Osteoblast (primary cell): ENCODE results near the gene PSMB8. TPM values are rescaled to one million over a fixed set of nuclear protein-coding genes. Genes with fewer than 3 reads are reported as not detected.

Experiments
- DNase-seq: peaks from one replicate; pipeline ENCODE4 v3.0.0; 2011; ENCODE audit warnings: low spot score, mixed read lengths; ENCODE audit not compliant: insufficient read length; ENCODE audit errors: missing footprints
- H2AFZ ChIP-seq: 2 replicates; pipeline ENCODE4 v1.6.0; 2011; ENCODE audit warnings: mild to moderate bottlenecking, low read length
- H3K27ac ChIP-seq: 2 replicates; pipeline ENCODE4 v1.5.1; 2011; ENCODE audit warnings: mild to moderate bottlenecking, low read depth, low read length, moderate library complexity
- H3K27me3 ChIP-seq: 2 replicates; pipeline ENCODE4 v1.6.0; 2012; ENCODE audit warnings: mild to moderate bottlenecking, control low read depth, inconsistent platforms, low read length, moderate library complexity; ENCODE audit not compliant: insufficient read depth
- H3K36me3 ChIP-seq: 2 replicates; pipeline ENCODE4 v1.5.1; 2011; ENCODE audit warnings: mild to moderate bottlenecking, low read length, control low read depth, moderate library complexity; ENCODE audit not compliant: insufficient read depth
- H3K4me1 ChIP-seq: 2 replicates; pipeline ENCODE4 v1.5.1; 2011; ENCODE audit warnings: mild to moderate bottlenecking, low read length, control low read depth, moderate library complexity; ENCODE audit not compliant: insufficient read depth
- H3K4me2 ChIP-seq: 2 replicates; pipeline ENCODE4 v1.6.0; 2011; ENCODE audit warnings: mild to moderate bottlenecking, low read length; ENCODE audit not compliant: insufficient read depth
- H3K4me3 ChIP-seq: fragments of 200-600 bp; sonication (generic); 3 replicates; pipeline ENCODE4 v1.5.1; 2012; ENCODE audit warnings: mild to moderate bottlenecking, low read length, inconsistent platforms; ENCODE audit not compliant: insufficient read depth
- H3K79me2 ChIP-seq: 2 replicates; pipeline ENCODE4 v1.6.0; 2012; ENCODE audit warnings: mild to moderate bottlenecking, low read length, control low read depth, inconsistent platforms; ENCODE audit not compliant: insufficient read depth
- H3K9me3 ChIP-seq: 2 replicates; pipeline ENCODE4 v1.5.1; 2011; ENCODE audit warnings: low read depth, low read length, control low read depth
- H4K20me1 ChIP-seq: 2 replicates; pipeline ENCODE4 v1.6.0; 2012; ENCODE audit warnings: mild to moderate bottlenecking, low read length, control low read depth; ENCODE audit not compliant: insufficient read depth
- CTCF ChIP-seq: IDR thresholded peaks from 2 replicates; pipeline ENCODE4 v1.5.1; 2011; ENCODE audit warnings: mild to moderate bottlenecking, low read depth, low read length, moderate library complexity; ENCODE audit errors: extremely low read depth
- total RNA-seq: library from RNA; depleted of rRNA; stranded (reverse); fragments of >200 nt; gene quantifications from 2 replicates; pipeline ENCODE4 v1.2.3, GENCODE V29; 2012

The PSMB8 gene
- total RNA-seq, 1 donor = 67.3 TPM

- peaks cover 5% of the 10 kb centered on the region for H3K79me2 ChIP-seq
- no peak overlapping the region for H2AFZ ChIP-seq
- no peak for TF ChIP-seq CTCF
- peak; percentile 53 for DNase-seq
- no peaks in the 10 kb centered on the region for H3K27me3 ChIP-seq
- no peaks in the 10 kb centered on the region for H4K20me1 ChIP-seq
- H3K4me1 ChIP-seq = peaks cover 9% of the 10 kb centered on the region
- no peak overlapping the region for H3K4me3 ChIP-seq
- peaks cover 22% of the 10 kb centered on the region for H3K36me3 ChIP-seq
- H3K4me2 ChIP-seq = no peak overlapping the region
- H3K27ac ChIP-seq = no peak overlapping the region
- H3K9me3 ChIP-seq = no peaks in the 10 kb centered on the region
These were observed 8.5 kb downstream of the PSMB8 start for GRCh38 chr6:32835167-32835893.

- no peaks in the 10 kb centered on the region for H3K27me3 ChIP-seq
- TF ChIP-seq CTCF = no peak
- H2AFZ ChIP-seq = no peak overlapping the region
- H3K4me1 ChIP-seq = peaks cover 9% of the 10 kb centered on the region
- no peak overlapping the region for H3K27ac ChIP-seq
- H3K4me2 ChIP-seq = no peak overlapping the region
- no peak overlapping the region for H3K4me3 ChIP-seq
- no peak for DNase-seq
- H4K20me1 ChIP-seq = no peaks in the 10 kb centered on the region
- peaks cover 5% of the 10 kb centered on the region for H3K79me2 ChIP-seq
- H3K9me3 ChIP-seq = no peaks in the 10 kb centered on the region
- peaks cover 29% of the 10 kb centered on the region for H3K36me3 ChIP-seq
These were observed 10.2 kb downstream of the PSMB8 start for GRCh38 chr6:32833664-32834063.

- Histone ChIP-seq H2AFZ (no peak overlapping the region), H3K79me2 (peaks cover under 1% of the 10 kb centered on the region), H3K27me3 (no peaks in the 10 kb centered on the region), H3K9me3 (no peaks in the 10 kb centered on the region), H3K4me3 (no peak overlapping the region), H3K4me1 (peaks cover 4% of the 10 kb centered on the region), H3K27ac (no peak overlapping the region), H3K4me2 (no peak overlapping the region), H4K20me1 (no peaks in the 10 kb centered on the region), H3K36me3 (peaks cover 29% of the 10 kb centered on the region)
- no peak for TF ChIP-seq CTCF
- DNase-seq = no peak
These were observed 11.3 kb downstream of the PSMB8 start for GRCh38 chr6:32832535-32832934.

GRCh38 chr6:32830936-32831335, 12.9 kb downstream of the PSMB8 start:
- H3K79me2 ChIP-seq = no peaks in the 10 kb centered on the region
- H3K4me1 ChIP-seq = peaks cover 4% of the 10 kb centered on the region
- H3K4me2 ChIP-seq = no peak overlapping the region
- no peak overlapping the region for H3K27ac ChIP-seq
- DNase-seq = peak; percentile 6
- no peaks in the 10 kb centered on the region for H4K20me1 ChIP-seq
- peaks cover 29% of the 10 kb centered on the region for H3K36me3 ChIP-seq
- H3K4me3 ChIP-seq = no peak overlapping the region
- H3K27me3 ChIP-seq = no peaks in the 10 kb centered on the region
- TF ChIP-seq CTCF = no peak
- no peak overlapping the region for H2AFZ ChIP-seq
- H3K9me3 ChIP-seq = no peaks in the 10 kb centered on the region
